GM12891 (cell line): ENCODE measurements around the gene PRKAG1.

ENCODE experiments used
- PAX5 ChIP-seq: IDR thresholded peaks from 2 replicates; pipeline ENCODE4 v1.6.1; 2011; ENCODE audit warnings: low read length, moderate library complexity, mild to moderate bottlenecking; ENCODE audit not compliant: insufficient read depth, severe bottlenecking
- POLR2A ChIP-seq: IDR thresholded peaks from 2 replicates; pipeline ENCODE4 v1.6.1; 2011; ENCODE audit warnings: low read depth, low read length, control low read depth
- POLR2AphosphoS5 ChIP-seq: IDR thresholded peaks from 2 replicates; pipeline ENCODE4 v1.6.1; 2011; ENCODE audit warnings: low read depth, low read length, control low read depth
- SPI1 ChIP-seq: IDR thresholded peaks from 2 replicates; pipeline ENCODE4 v1.6.1; 2011; ENCODE audit warnings: low read depth, low read length, control low read depth
- TAF1 ChIP-seq: IDR thresholded peaks from 2 replicates; pipeline ENCODE4 v1.6.1; 2011; ENCODE audit warnings: low read depth, low read length, control low read depth

- peak; percentile 34; the same call in 1 of the 2 replicates for TF ChIP-seq POLR2A
- TF ChIP-seq POLR2AphosphoS5, result no peak
- TF ChIP-seq SPI1, result no peak
- no peak for TF ChIP-seq TAF1
- TF ChIP-seq PAX5, result no peak
These were observed 19.0 kb downstream of the PRKAG1 start, which contains the start of gene DDN for GRCh38 chr12:48999371-49000131.
